ENCODE measurements around the gene TUBGCP2. TPM values are rescaled to one million over a fixed set of nuclear protein-coding genes. Genes with fewer than 3 reads are reported as not detected.

Gene TUBGCP2
- total and polyA plus RNA-seq, 9 of the 15 experiments (the other 6 are each of a cell fraction or from before 2014, with no cell fraction given), result 4.3 to 56.6 (median 28.4) TPM

DNA sequence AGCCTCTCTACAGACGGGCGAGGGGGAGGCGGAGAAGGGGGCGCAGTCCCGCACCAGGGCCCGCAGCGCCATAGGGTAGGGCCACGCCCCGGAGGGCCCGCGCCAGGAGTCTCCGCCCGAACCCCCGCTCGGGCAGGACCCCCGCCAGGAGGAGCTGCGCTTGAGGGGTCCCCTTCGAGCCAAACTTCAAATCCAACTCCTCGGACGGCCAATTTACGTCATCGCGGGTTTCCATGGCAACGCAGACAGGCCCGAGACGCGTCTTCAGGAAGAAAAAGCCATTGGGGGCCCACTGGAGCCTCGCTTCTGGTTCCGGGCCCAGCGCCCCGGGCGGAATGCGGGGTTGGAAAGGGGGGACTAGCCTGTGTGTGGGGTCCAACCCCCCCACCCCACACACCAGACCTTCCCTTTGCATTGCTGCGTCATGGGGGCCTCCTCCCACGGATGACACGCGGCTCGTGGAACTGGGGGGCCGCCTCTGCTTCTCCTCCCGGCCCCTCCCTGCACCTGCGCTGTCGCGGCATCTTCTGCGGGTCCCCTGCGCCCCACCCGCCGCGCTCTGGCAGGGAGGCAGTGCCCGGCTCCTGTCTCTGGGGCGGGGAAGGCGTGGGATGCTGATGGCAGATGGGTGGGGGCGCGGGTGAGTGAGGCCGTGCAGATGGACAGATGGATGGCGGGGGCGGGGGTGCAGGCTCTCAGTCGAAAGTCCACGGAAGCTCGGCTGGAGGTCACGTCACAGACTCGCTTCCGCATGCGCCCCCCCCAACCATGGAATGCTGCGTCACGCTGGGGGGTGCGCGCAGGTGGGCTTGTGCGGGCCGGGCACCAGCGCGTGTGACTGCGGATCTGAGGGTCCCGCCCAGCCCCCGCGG, 26.8 kb upstream of the TUBGCP2 start:
- intact Hi-C loops (cut with micrococcal nuclease), result no loop called here
- Histone ChIP-seq H3K4me3 (peak overlapping the region; percentile 22), H3K9me1 (ENCODE audit: control insufficient read depth, insufficient read depth, low read length) (no peaks in the 10 kb centered on the region), H3K27ac (ENCODE audit: extremely low read depth, low read depth, low read length) (no peak overlapping the region), H3K79me2 (ENCODE audit: control insufficient read depth, insufficient read depth, low read length) (no peaks in the 10 kb centered on the region), H3K4me2 (ENCODE audit: insufficient read depth, low read length) (peak overlapping the region; percentile 33; the same call in 1 of the 2 replicates), H4K20me1 (replicated peaks; ENCODE audit: control insufficient read depth, insufficient read depth, low read length) (no peaks in the 10 kb centered on the region), H3K9me3 (replicated peaks; ENCODE audit: control insufficient read depth, insufficient read depth, low read depth, low read length) (no peaks in the 10 kb centered on the region), H3K4me1 (replicated peaks in 1 of 2; ENCODE audit: control insufficient read depth in 2 of 2, insufficient read depth in 2 of 2, low read length in 2 of 2) (peaks cover 0 to 26% of the 10 kb centered on the region in 2 experiments; a peak in 2 of 5 replicates), H3K36me3 (ENCODE audit: control insufficient read depth, insufficient read depth, low read length) (no peaks in the 10 kb centered on the region), H3K9ac (ENCODE audit: insufficient read depth in 1 of 2, low read depth in 2 of 2, low read length in 2 of 2) (peak overlapping the region in 1 of 2 experiments; percentile 35; a peak in 1 of 4 replicates), H2AFZ (ENCODE audit: low read depth, low read length) (0 out of 2 replicates have a peak overlapping the region, but pooled peaks have one; percentile 32), H3K27me3 (ENCODE audit: control insufficient read depth in 2 of 2, insufficient read depth in 2 of 2, low read length in 2 of 2) (peaks cover 8 to 12% of the 10 kb centered on the region in 2 experiments; a peak in 4 of 5 replicates)
- DNase-seq (ENCODE audit: extremely low read depth in 1 of 4, low spot score in 3 of 4), result peak; percentile 47 to 66 (median 63)
- BruUV-seq (replicated peaks), result no TSS peak
- WGBS (ENCODE audit: insufficient coverage, low coverage, missing lambda C conversion rate), result 2% methylated on average over 29 of the region's 75 CpGs
- no peak for FAIRE-seq
- CTCF ChIA-PET (ENCODE audit: low intra/inter-chr PET ratio), result no interaction called here
- in situ Hi-C loops (cut with MboI), result no loop called here
- POLR2A ChIA-PET, result no interaction called here
- ATAC-seq, result peak; percentile 56
- TF ChIP-seq ZNF217 (CRISPR knock-in tag; IDR thresholded peaks at IDR 0.05) (no peak), ZNF696 (CRISPR knock-in tag; conservative IDR thresholded peaks at IDR 0.05) (no peak), NFE2 (IDR thresholded peaks at IDR 0.05; ENCODE audit: low read depth) (peak; percentile 51; the same call in 1 of the 2 replicates), EGR1 (conservative IDR thresholded peaks at IDR 0.05) (peak; percentile 83), SAFB (IDR thresholded peaks at IDR 0.05; ENCODE audit: borderline replicate concordance, low read depth, low read length) (peak; percentile 73), ARID2 (IDR thresholded peaks at IDR 0.05) (no peak), NFIC (IDR thresholded peaks at IDR 0.05) (peak; percentile 10; the same call in 1 of the 2 replicates), CREM (IDR thresholded peaks at IDR 0.05; ENCODE audit: low read depth) (peak; percentile 48; the same call in 1 of the 2 replicates), NR2C2 (CRISPR knock-in tag; IDR thresholded peaks at IDR 0.05) (no peak), NR2C2 (tag; IDR thresholded peaks at IDR 0.05) (no peak), PURB (CRISPR knock-in tag; IDR thresholded peaks at IDR 0.05; ENCODE audit: low read depth) (no peak), ATF7 (IDR thresholded peaks at IDR 0.05) (0 out of 2 replicates have a peak, but pooled peaks have one; percentile 14), ZNF75A (CRISPR knock-in tag; IDR thresholded peaks at IDR 0.05) (no peak), ATF1 (CRISPR knock-in tag; IDR thresholded peaks at IDR 0.05) (no peak), ATF1 (tag; IDR thresholded peaks at IDR 0.05) (peak; percentile 59), CSDE1 (IDR thresholded peaks at IDR 0.05) (peak in 1 of 2 experiments; percentile 69; a peak in 2 of 4 replicates), BMI1 (IDR thresholded peaks at IDR 0.05; ENCODE audit: low read length) (peak; percentile 56; the same call in 1 of the 2 replicates), NRF1 (conservative IDR thresholded peaks at IDR 0.05 in 1 of 2, IDR thresholded peaks at IDR 0.05 in 1 of 2) (0 out of 4 replicates have a peak, but pooled peaks of 1 of the 2 experiments have one; percentile 29), ZNF197 (CRISPR knock-in tag; IDR thresholded peaks at IDR 0.05; ENCODE audit: low read depth) (no peak), RCOR1 (IDR thresholded peaks at IDR 0.05; ENCODE audit: borderline replicate concordance in 1 of 2, low read depth in 2 of 2, low read length in 2 of 2) (no peak)
- TF ChIP-seq, protein P1, sequence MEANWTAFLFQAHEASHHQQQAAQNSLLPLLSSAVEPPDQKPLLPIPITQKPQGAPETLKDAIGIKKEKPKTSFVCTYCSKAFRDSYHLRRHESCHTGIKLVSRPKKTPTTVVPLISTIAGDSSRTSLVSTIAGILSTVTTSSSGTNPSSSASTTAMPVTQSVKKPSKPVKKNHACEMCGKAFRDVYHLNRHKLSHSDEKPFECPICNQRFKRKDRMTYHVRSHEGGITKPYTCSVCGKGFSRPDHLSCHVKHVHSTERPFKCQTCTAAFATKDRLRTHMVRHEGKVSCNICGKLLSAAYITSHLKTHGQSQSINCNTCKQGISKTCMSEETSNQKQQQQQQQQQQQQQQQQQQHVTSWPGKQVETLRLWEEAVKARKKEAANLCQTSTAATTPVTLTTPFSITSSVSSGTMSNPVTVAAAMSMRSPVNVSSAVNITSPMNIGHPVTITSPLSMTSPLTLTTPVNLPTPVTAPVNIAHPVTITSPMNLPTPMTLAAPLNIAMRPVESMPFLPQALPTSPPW (CRISPR knock-in tag; IDR thresholded peaks at IDR 0.05), result peak; percentile 29; the same call in 1 of the 2 replicates
